ENCODE measurements around the gene GAB4.
"Not testable (repeated sequence)": the region's sequence is repeated elsewhere in the genome, so short reads cannot be mapped to it uniquely, and the experiment has no call there.

Gene GAB4

DNA sequence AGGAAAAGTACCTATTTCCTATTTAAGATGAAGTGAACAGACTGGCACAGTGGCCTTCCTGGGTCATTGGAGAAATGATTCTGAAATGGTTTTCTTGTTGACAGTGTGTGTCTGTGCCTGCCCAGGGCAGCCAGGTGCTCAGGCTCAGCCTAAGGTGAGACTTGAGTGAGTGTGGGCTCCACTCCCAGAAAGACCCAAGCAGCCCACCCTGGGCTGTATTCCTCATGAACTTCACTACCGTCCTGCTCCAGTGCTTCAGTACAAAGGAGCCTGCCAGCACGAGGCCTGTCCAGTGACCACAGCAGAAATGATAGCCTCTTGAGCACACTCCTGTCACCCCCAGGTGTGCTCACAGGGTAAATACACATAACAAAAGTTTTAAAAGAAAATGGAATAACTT is 49.5 kb downstream of the GAB4 start:
- H3K4me3 Mint-ChIP-seq, result no peak overlapping the region
- peaks cover 4% of the 10 kb centered on the region for H3K4me1 Mint-ChIP-seq (ENCODE audit: low read depth)
- H3K36me3 Mint-ChIP-seq (ENCODE audit: low read depth), result no peaks in the 10 kb centered on the region
- no peak overlapping the region for H3K27ac Mint-ChIP-seq
- no peak for DNase-seq
- no peaks in the 10 kb centered on the region for H3K9me3 Mint-ChIP-seq
- no peaks in the 10 kb centered on the region for H3K27me3 Mint-ChIP-seq

DNA sequence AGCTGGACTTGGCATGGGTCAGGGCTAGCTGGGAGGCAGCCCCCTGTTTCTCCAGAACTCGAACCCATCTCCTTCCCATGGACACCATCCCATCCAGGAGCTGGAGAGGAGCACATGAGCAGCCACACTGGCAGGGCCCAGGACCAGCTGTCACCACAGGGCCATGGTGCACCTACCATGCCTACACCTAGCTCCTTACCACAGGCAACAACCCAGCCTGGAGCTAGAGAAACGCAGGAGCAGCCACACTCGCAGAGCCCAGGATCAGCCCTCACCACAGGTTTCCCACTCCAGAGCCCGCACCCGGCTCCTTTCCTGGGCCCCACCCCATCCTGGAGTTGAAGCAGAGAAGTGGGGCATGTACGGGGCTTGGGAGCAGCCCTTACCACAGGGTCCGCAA is 50.2 kb downstream of the GAB4 start:
- Mint-ChIP-seq H3K9me3 (no peaks in the 10 kb centered on the region), H3K4me3 (no peak overlapping the region), H3K4me1 (ENCODE audit: low read depth) (peaks cover 4% of the 10 kb centered on the region), H3K27ac (no peak overlapping the region), H3K36me3 (ENCODE audit: low read depth) (no peaks in the 10 kb centered on the region), H3K27me3 (no peaks in the 10 kb centered on the region)
- no peak for DNase-seq

DNA sequence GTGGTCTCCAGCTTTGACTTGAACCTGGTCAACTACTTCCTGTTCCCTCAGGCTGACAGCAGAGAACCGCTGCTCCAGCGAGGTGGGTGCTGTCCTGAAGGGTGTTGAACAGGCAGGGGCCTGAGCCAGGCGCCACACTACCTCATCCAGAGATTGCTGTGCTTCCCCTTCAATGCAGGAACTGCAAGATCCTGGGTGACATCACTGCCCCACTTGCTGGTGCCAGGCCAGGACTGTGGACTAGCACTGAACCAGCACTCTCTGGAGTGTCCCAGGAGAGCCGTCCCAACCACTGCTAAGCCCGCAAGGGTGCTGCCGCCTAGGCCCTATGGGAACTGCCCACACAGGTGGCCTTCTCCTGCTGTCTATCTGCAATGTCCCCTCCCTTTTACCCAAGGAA is 51.7 kb downstream of the GAB4 start:
- no peaks in the 10 kb centered on the region for H3K27me3 Mint-ChIP-seq
- no peaks in the 10 kb centered on the region for H3K9me3 Mint-ChIP-seq
- no peaks in the 10 kb centered on the region for H3K36me3 Mint-ChIP-seq (ENCODE audit: low read depth)
- H3K4me3 Mint-ChIP-seq, result no peak overlapping the region
- no peak overlapping the region for H3K27ac Mint-ChIP-seq
- no peak for DNase-seq
- H3K4me1 Mint-ChIP-seq (ENCODE audit: low read depth), result peaks cover 4% of the 10 kb centered on the region

DNA sequence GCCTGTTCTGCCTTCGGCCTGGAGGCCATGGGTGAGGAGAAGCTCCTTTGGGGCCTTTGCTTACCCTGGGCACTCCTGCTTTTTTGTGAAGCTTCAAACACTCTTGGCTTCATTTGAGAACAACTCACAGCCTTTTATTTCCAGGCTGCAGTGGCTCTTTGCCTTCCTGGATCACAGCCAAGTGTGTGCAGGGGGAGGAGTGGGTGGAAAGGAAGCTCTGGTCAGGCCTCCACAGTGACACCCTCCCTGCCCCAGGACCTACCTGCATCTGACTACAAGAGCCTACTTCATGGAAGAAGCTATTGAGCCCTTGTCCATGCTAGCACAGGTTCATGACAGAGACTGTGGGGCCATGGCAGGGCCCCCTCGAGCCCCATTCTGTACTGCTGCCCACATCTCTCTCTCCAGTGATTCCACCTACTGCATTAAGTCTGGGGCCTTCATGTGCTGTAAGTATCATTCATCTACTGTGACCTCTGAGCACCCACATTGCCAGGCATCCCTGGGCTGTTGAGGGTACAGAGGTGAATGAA is 52.3 kb downstream of the GAB4 start:
- no peak overlapping the region for H3K4me3 Mint-ChIP-seq
- H3K4me1 Mint-ChIP-seq (ENCODE audit: low read depth), result peaks cover 4% of the 10 kb centered on the region
- no peaks in the 10 kb centered on the region for H3K27me3 Mint-ChIP-seq
- no peak overlapping the region for H3K27ac Mint-ChIP-seq
- H3K9me3 Mint-ChIP-seq, result no peaks in the 10 kb centered on the region
- DNase-seq, result no peak
- no peaks in the 10 kb centered on the region for H3K36me3 Mint-ChIP-seq (ENCODE audit: low read depth)

GRCh38 chr22:16955081-16955480 is 52.9 kb downstream of the GAB4 start:
- H3K4me3 Mint-ChIP-seq, result no peak overlapping the region
- DNase-seq, result no peak
- H3K9me3 Mint-ChIP-seq, result no peaks in the 10 kb centered on the region
- no peaks in the 10 kb centered on the region for H3K36me3 Mint-ChIP-seq (ENCODE audit: low read depth)
- H3K27ac Mint-ChIP-seq, result no peak overlapping the region
- no peaks in the 10 kb centered on the region for H3K27me3 Mint-ChIP-seq
- H3K4me1 Mint-ChIP-seq (ENCODE audit: low read depth), result peaks cover 7% of the 10 kb centered on the region

DNA sequence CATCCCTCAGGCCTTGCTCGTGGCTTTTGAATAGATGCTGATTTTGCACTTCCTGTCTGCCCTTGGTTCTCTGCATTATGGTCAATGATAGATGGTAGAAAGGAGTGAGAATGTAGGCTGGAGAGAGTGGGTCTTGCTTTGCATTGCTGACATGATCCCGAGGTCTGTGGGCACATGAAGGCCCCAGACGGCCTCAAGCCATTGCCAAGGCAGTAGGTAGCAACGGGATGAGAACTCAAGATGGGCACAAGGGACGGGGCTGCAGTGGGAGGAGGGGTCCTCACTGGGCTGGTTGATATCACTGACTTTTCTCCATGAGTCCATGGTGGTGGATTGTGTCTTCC is 54.0 kb downstream of the GAB4 start:
- peaks cover 14% of the 10 kb centered on the region for H3K4me1 Mint-ChIP-seq (ENCODE audit: low read depth)
- no peak overlapping the region for H3K4me3 Mint-ChIP-seq
- no peak for DNase-seq
- H3K36me3 Mint-ChIP-seq (ENCODE audit: low read depth), result no peaks in the 10 kb centered on the region
- no peak overlapping the region for H3K27ac Mint-ChIP-seq
- no peaks in the 10 kb centered on the region for H3K9me3 Mint-ChIP-seq
- H3K27me3 Mint-ChIP-seq, result no peaks in the 10 kb centered on the region

DNA sequence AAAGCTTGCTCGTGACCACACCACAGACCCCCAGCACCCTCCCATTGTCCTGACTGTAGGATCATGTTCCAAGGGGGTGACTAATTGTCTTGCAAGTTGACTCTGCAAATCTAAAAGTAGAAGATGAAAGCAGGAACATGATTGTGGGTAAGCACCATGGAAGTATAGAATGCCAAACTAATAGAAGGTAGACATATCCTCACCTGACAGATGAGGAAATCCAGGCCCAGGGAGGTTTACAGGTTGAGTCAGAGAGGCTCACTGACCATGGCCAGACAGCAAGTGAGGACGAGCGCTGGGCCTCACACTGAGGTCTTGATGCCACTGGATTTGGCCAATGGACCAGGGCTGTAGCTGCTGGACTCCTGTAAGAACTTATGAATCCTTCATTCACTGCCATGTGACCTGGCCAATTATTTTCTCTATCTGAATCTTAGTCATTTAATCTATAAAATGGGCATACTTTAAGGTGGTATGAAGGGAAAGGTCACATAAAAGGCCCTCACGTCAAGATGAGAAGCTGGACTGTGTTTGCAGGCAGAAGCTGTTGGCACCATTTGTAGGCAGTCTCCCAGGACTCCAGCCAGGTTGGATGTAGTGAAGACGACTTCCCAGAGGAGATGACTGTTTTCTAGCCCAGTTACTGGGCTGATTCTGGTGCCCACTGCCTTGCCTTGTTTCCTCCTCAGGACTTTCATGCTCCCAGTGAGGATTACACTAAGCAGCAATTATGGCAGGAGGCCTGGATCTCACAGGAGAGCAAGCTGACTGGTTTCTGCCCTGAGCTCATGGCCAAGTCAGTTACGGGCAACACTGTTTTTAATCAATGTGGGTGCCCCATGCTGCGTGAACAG is 54.6 kb downstream of the GAB4 start:
- H3K27me3 Mint-ChIP-seq, result no peaks in the 10 kb centered on the region
- H3K9me3 Mint-ChIP-seq, result no peaks in the 10 kb centered on the region
- no peak overlapping the region for H3K27ac Mint-ChIP-seq
- peaks cover 14% of the 10 kb centered on the region for H3K4me1 Mint-ChIP-seq (ENCODE audit: low read depth)
- no peak for DNase-seq
- no peak overlapping the region for H3K4me3 Mint-ChIP-seq
- H3K36me3 Mint-ChIP-seq (ENCODE audit: low read depth), result no peaks in the 10 kb centered on the region

GRCh38 chr22:16949561-16949960 is 58.5 kb downstream of the GAB4 start:
- no peak overlapping the region for H3K4me3 Mint-ChIP-seq
- H3K9me3 Mint-ChIP-seq, result no peaks in the 10 kb centered on the region
- H3K4me1 Mint-ChIP-seq (ENCODE audit: low read depth), result peaks cover 10% of the 10 kb centered on the region
- no peak for DNase-seq
- H3K27ac Mint-ChIP-seq, result no peak overlapping the region
- no peaks in the 10 kb centered on the region for H3K36me3 Mint-ChIP-seq (ENCODE audit: low read depth)
- no peaks in the 10 kb centered on the region for H3K27me3 Mint-ChIP-seq

- Mint-ChIP-seq H3K36me3 (ENCODE audit: low read depth) (no peaks in the 10 kb centered on the region), H3K4me3 (no peak overlapping the region), H3K27ac (no peak overlapping the region)
Measured at GRCh38 chr22:16937811-16938210, 70.2 kb downstream of the GAB4 start.

GRCh38 chr22:16937209-16937608 is 70.8 kb downstream of the GAB4 start:
- not testable (repeated sequence) for H3K9me3 Mint-ChIP-seq; H3K4me1 Mint-ChIP-seq (ENCODE audit: low read depth); H3K36me3 Mint-ChIP-seq (ENCODE audit: low read depth); DNase-seq; H3K27ac Mint-ChIP-seq; H3K4me3 Mint-ChIP-seq
- peaks cover 29% of the 10 kb centered on the region for H3K27me3 Mint-ChIP-seq

More at GRCh38 chr22:16937811-16938210, 70.2 kb downstream of the GAB4 start:
- no peak for DNase-seq
- Mint-ChIP-seq H3K4me1 (ENCODE audit: low read depth) (peaks cover 1% of the 10 kb centered on the region), H3K27me3 (peaks cover 26% of the 10 kb centered on the region), H3K9me3 (no peaks in the 10 kb centered on the region)

DNA sequence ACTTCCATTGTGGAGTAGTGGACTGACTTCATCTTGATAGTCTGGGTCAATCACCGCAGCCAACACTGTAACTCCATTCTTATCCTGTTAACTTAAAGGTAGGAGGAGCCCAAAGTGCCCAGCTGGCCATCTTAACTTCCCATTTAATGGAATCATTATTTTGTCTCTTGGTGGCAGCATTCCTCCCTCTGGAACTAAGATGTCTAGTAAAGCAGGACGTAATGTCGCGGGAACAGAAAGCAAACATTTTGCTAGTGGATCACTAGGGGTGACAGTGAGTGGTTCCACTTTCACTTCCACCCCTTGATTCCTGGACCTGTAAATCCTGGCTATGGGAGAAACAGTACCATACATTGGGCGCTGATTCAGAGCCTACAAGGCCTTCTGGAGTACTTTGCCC is 71.4 kb downstream of the GAB4 start:
- no peak overlapping the region for H3K4me3 Mint-ChIP-seq

DNA sequence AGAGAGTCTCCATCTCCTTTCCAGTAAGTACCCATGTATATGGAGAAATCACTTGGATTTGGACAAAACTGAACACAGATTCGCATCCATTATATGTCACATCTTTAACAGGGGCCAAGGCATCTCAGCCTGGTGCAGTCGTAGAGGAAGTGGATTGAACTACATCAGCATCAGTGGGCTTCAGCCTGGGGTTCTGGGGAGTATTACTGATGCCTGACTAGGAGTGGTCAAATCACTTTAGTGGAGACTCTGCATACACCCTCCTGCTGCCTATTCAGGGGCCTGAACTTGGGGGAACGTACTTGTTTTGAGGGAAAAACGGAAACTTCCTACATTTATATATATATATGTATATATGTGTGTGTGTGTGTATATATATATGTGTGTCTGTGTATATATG is 72.8 kb downstream of the GAB4 start:
- Mint-ChIP-seq H3K36me3 (ENCODE audit: low read depth) (no peaks in the 10 kb centered on the region), H3K9me3 (no peaks in the 10 kb centered on the region), H3K4me3 (no peak overlapping the region), H3K27me3 (peaks cover 35% of the 10 kb centered on the region), H3K27ac (no peak overlapping the region), H3K4me1 (ENCODE audit: low read depth) (peaks cover 1% of the 10 kb centered on the region)
- no peak for DNase-seq

More for the DNA sequence above, 71.4 kb downstream of the GAB4 start:
- Mint-ChIP-seq H3K9me3 (no peaks in the 10 kb centered on the region), H3K27ac (no peak overlapping the region), H3K27me3 (peaks cover 29% of the 10 kb centered on the region), H3K36me3 (ENCODE audit: low read depth) (no peaks in the 10 kb centered on the region), H3K4me1 (ENCODE audit: low read depth) (peaks cover 1% of the 10 kb centered on the region)
- no peak for DNase-seq

DNA sequence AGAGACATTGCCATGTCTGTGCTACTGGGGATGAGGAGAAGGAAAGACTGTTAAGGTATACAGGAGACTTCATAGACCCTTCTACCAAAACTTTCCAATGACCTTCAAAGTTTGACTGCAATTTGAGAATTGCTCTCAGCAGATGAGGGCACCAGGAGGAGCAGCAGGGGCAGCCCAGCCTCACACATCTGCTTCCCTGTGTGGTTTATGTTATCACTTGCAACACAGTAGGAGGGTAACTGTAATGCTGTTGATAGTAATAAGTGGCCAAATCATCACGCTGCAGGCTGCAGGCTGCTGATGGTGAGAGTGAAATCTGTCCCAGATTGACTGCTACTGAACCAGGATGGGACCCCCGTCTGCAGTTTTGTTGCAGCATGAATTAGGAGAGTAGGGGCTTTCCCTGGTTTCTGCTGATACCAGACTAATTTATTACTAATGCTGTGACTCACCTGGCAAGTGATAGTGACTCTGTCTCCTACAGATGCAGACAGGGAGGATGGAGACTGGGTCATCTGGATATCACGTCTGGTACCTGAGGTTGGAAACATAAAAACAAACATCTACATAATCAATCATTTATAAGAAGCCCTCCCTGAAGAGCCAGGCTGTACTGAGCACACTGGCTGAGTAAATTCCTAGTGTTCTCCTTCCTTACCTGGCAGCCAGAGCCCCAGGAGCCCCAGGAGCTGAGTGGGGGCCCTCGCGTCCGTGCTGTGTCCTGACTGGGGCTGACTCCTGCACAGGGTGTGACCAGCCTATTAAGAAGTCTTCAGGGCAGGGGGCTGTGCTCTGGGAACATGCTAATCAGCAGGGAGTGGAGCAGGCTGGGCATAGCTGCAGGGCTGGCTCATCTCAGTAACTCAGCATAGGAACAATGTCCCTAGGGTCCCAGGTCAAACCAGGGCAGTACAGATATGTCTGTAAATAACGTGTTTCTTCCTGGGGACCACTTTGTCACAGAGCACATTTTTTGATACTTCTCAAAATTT is 74.4 kb downstream of the GAB4 start:
- H3K4me3 Mint-ChIP-seq, result no peak overlapping the region
- H3K36me3 Mint-ChIP-seq (ENCODE audit: low read depth), result no peaks in the 10 kb centered on the region
- H3K27ac Mint-ChIP-seq, result no peak overlapping the region
- H3K4me1 Mint-ChIP-seq (ENCODE audit: low read depth), result peaks cover 1% of the 10 kb centered on the region
- peaks cover 48% of the 10 kb centered on the region for H3K27me3 Mint-ChIP-seq
- no peak for DNase-seq
- no peaks in the 10 kb centered on the region for H3K9me3 Mint-ChIP-seq

- no peak overlapping the region for H3K27ac Mint-ChIP-seq
- peaks cover 53% of the 10 kb centered on the region for H3K27me3 Mint-ChIP-seq
- peaks cover 1% of the 10 kb centered on the region for H3K4me1 Mint-ChIP-seq (ENCODE audit: low read depth)
- H3K36me3 Mint-ChIP-seq (ENCODE audit: low read depth), result no peaks in the 10 kb centered on the region
- DNase-seq, result no peak
- no peak overlapping the region for H3K4me3 Mint-ChIP-seq
- H3K9me3 Mint-ChIP-seq, result no peaks in the 10 kb centered on the region
Measured at GRCh38 chr22:16932577-16932976, 75.4 kb downstream of the GAB4 start.
